ENCODE measurements around the gene DAGLA. TPM values are rescaled to one million over a fixed set of nuclear protein-coding genes. Genes with fewer than 3 reads are reported as not detected.

Gene DAGLA
- total RNA-seq, 6 donors from 2014 or later: 3.0 to 11.0 (median 8.0) TPM

GRCh38 chr11:61702701-61703312, 22.6 kb downstream of the DAGLA start:
- Histone ChIP-seq H3K9me3 (no peaks in the 10 kb centered on the region), H3K27ac (no peak overlapping the region), H3K36me3 (no peaks in the 10 kb centered on the region), H3K27me3 (no peaks in the 10 kb centered on the region), H3K4me3 (no peak overlapping the region), H3K4me1 (peaks cover 14 to 30% (median 29%) of the 10 kb centered on the region in 4 donors)
- DNase-seq (no peak), ATAC-seq (ENCODE audit: low FRiP score in 2 of 2) (no peak)
- TF ChIP-seq POLR2A (IDR thresholded peaks at IDR 0.05) (no peak), CTCF (IDR thresholded peaks at IDR 0.05) (no peak), POLR2AphosphoS5 (IDR thresholded peaks at IDR 0.05) (no peak), EP300 (IDR thresholded peaks at IDR 0.05) (no peak)
- 63 to 66% methylated on average over 5 to 11 of the region's 11 CpGs for WGBS, 2 donors

- WGBS, 2 donors: 66 to 81% methylated on average over 11 to 12 of the region's 15 CpGs
- TF ChIP-seq POLR2AphosphoS5 (IDR thresholded peaks at IDR 0.05) (no peak), CTCF (IDR thresholded peaks at IDR 0.05) (no peak), POLR2A (IDR thresholded peaks at IDR 0.05) (no peak), EP300 (IDR thresholded peaks at IDR 0.05) (no peak)
- ATAC-seq (ENCODE audit: low FRiP score in 2 of 2): no peak
- peaks cover 4 to 10% (median 10%) of the 10 kb centered on the region in 4 donors for H3K4me1 ChIP-seq
- H3K27me3 ChIP-seq: no peaks in the 10 kb centered on the region
- no peak overlapping the region for H3K4me3 ChIP-seq
- DNase-seq: peak in 1 of 2 donors; percentile 67
- no peaks in the 10 kb centered on the region for H3K9me3 ChIP-seq
- H3K36me3 ChIP-seq: no peaks in the 10 kb centered on the region
- H3K27ac ChIP-seq: no peak overlapping the region
Observed at GRCh38 chr11:61704838-61705237, 24.6 kb downstream of the DAGLA start.

- H3K36me3 ChIP-seq: no peaks in the 10 kb centered on the region
- TF ChIP-seq POLR2AphosphoS5 (IDR thresholded peaks at IDR 0.05) (no peak), EP300 (IDR thresholded peaks at IDR 0.05) (no peak), CTCF (IDR thresholded peaks at IDR 0.05) (no peak), POLR2A (IDR thresholded peaks at IDR 0.05) (no peak)
- H3K9me3 ChIP-seq: no peaks in the 10 kb centered on the region
- DNase-seq (peak in 1 of 2 donors; percentile 43), ATAC-seq (ENCODE audit: low FRiP score in 2 of 2) (no peak)
- peaks cover 0 to 4% (median 2%) of the 10 kb centered on the region in 4 donors for H3K4me1 ChIP-seq
- no peak overlapping the region for H3K4me3 ChIP-seq
- H3K27ac ChIP-seq: no peak overlapping the region
- H3K27me3 ChIP-seq: no peaks in the 10 kb centered on the region
- WGBS, 2 donors: 84 to 86% methylated on average over 12 to 25 of the region's 27 CpGs
Observed at GRCh38 chr11:61706452-61707400, 26.5 kb downstream of the DAGLA start.

GRCh38 chr11:61707574-61707973, 27.4 kb downstream of the DAGLA start:
- no peak overlapping the region for H3K27ac ChIP-seq
- TF ChIP-seq CTCF (IDR thresholded peaks at IDR 0.05) (no peak), POLR2AphosphoS5 (IDR thresholded peaks at IDR 0.05) (no peak), EP300 (IDR thresholded peaks at IDR 0.05) (no peak), POLR2A (IDR thresholded peaks at IDR 0.05) (no peak)
- no peak overlapping the region for H3K4me3 ChIP-seq
- DNase-seq (peak in 1 of 2 donors; percentile 76), ATAC-seq (ENCODE audit: low FRiP score in 2 of 2) (no peak)
- peaks cover 0 to 4% (median under 1%) of the 10 kb centered on the region in 4 donors for H3K4me1 ChIP-seq
- no peaks in the 10 kb centered on the region for H3K9me3 ChIP-seq
- no peaks in the 10 kb centered on the region for H3K27me3 ChIP-seq
- no peaks in the 10 kb centered on the region for H3K36me3 ChIP-seq
- 84 to 88% methylated on average over 9 of the region's 9 CpGs for WGBS, 2 donors
